ENCODE data around the gene MYORG.

The MYORG gene

DNA sequence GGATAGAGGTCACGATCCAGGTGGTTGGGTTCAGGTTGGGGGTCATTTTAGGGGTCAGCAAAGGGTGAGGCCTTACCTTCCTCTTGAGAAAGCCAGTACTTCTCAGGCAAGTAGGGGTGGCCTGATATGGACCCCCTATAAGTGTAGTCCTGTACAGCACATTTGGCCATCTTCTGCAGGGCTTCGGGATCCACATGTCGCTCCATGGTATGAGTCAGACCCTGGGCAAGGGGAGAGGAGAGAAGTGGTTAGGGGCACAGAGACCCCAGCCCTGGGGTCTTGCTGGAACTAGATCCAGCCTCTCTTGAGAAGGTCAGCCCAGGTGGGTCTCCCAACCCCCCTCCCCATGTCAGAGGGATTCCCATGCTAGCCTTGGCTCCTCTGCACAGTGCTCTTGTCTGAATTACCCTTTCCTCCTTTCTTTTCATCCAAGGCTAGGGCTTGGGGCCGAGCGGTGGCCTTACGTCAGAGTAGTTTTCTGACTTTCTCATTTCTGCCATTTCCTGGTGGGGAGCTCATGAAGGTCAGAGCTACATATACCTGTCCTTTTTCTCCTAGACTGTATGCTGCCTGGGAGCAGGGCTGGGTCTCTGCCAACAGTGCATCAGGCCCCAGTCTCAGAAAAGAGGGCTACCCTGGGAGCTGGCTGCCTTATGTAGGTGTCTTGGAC lies 9.0 kb upstream of the MYORG start:
- no peak overlapping the region for H3K4me3 ChIP-seq (ENCODE audit: low read depth, low read length)
- TF ChIP-seq, protein P1, sequence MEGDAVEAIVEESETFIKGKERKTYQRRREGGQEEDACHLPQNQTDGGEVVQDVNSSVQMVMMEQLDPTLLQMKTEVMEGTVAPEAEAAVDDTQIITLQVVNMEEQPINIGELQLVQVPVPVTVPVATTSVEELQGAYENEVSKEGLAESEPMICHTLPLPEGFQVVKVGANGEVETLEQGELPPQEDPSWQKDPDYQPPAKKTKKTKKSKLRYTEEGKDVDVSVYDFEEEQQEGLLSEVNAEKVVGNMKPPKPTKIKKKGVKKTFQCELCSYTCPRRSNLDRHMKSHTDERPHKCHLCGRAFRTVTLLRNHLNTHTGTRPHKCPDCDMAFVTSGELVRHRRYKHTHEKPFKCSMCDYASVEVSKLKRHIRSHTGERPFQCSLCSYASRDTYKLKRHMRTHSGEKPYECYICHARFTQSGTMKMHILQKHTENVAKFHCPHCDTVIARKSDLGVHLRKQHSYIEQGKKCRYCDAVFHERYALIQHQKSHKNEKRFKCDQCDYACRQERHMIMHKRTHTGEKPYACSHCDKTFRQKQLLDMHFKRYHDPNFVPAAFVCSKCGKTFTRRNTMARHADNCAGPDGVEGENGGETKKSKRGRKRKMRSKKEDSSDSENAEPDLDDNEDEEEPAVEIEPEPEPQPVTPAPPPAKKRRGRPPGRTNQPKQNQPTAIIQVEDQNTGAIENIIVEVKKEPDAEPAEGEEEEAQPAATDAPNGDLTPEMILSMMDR (IDR thresholded peaks at IDR 0.05; ENCODE audit: borderline replicate concordance, insufficient read depth, low read depth, low read length): no peak

DNA sequence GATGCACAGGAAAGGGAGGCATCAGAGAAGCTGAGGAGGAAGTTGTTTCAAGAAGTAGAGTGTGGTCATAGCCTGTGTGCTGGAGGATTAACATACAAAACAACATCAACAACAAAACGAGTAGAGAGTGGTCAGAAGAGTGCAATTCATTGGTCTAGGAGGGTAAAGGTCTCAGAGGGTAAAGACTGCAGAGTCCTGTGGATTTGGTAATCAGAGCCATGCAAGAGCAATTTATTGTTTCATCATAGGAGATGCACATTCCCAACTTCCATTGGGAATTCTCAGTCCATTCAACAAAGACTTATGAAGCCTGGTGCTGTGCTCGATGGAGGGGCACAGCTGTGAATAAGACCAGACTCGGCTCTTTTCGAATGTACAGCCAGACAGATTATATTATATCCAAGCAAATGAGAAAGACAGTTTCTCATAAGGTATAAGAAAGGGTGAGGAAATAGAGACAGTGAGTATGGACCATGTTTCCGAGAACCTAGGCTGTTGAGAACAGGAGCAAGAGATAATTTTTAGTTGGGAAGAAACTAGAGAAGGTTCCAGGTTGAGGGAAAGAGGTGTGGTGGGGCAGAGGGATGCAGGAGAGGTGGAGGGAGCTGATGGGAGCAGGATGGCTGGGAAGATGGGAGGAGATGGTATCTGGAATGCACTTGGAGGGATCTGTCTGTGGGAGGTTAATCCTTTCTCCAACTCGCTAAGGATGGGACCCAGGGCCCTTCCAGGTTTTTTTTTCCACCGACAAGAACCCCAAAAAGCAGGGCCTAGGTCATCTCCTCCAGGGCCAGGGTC lies 7.9 kb upstream of the MYORG start:
- H3K4me3 ChIP-seq (ENCODE audit: low read depth, low read length): no peak overlapping the region
- TF ChIP-seq, protein P1 (IDR thresholded peaks at IDR 0.05; ENCODE audit: borderline replicate concordance, insufficient read depth, low read depth, low read length): no peak

DNA sequence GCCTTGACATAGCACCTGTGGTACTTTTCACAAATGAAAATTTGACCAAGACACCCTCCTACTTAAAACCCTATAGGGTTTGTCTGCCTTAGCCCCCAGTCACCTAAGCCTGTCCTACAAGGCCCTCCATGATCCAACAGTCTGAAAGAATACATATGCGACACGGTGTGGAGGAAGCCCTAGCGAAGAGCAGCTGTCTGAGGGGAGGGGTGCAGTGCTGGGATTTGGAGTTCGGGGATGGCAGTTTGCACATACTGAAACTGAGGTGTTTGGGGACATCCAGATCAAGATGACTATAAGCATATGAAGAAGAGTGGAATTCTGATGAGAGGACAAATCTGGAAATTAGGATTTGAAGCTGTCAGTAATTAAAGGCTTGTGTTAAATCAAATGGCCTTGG lies 7.2 kb upstream of the MYORG start:
- TF ChIP-seq, protein P1 (IDR thresholded peaks at IDR 0.05; ENCODE audit: borderline replicate concordance, insufficient read depth, low read depth, low read length): no peak
- H3K4me3 ChIP-seq (ENCODE audit: low read depth, low read length): no peak overlapping the region

DNA sequence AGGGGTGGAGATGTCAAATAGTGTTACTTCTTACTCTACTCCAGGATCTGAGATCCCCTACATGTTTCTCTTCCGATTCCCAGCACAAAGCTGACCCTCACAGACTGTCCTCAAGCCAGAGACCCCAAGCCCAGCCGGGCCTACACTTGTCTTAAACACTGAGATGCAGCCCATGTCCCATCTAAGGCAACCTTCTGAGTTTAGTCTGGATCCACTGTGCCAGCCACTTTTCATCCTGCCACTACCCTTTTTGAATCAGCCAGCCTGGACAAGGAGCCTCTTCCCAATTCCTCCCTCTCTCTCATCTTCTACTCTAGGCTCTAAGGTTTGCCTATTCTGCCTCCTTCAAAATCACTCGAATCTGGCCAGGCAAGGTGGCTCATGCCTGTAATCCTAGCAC lies 6.2 kb upstream of the MYORG start:
- TF ChIP-seq, protein P1 (IDR thresholded peaks at IDR 0.05; ENCODE audit: borderline replicate concordance, insufficient read depth, low read depth, low read length): no peak
- H3K4me3 ChIP-seq (ENCODE audit: low read depth, low read length): no peak overlapping the region

DNA sequence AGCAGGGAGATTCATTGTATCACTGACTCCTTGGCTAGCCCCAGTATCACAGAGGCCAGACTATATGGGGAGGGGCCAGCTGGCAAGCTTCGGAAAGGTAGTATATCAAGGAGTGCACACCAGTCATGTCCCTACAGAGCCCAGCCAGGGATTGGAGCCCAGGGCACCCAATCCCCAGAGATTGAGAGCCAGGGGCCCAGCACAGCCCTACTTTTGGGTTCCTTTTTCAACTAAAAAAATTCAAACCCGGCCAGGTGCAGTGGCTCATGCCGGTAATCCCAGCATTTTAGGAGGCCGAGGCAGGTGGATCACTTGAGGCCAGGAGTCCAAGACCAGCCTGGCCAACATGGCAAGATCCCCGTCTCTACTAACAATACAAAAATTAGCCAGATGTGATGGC lies 5.4 kb upstream of the MYORG start:
- TF ChIP-seq, protein P1 (IDR thresholded peaks at IDR 0.05; ENCODE audit: borderline replicate concordance, insufficient read depth, low read depth, low read length): no peak
- H3K4me3 ChIP-seq (ENCODE audit: low read depth, low read length): no peak overlapping the region

DNA sequence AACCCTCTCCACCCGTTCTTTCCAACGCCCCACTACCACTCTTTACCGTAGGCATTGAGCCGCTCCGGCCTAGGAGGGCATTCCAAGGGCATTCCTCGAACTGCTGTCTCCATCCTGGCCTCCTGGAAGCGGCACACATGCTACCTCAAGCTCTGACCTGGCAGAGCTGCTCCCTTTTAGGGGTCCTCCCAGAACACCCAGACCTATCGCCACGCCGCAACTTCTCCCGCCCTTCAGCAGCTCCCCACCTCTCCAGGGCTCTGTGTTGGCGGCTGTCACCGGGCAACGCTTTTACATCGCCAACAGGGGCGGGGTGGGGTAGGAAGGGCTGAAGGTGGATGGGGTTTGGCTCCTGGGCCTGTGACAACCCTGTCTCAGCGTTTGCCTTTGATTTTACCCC lies 4.6 kb upstream of the MYORG start:
- no peak overlapping the region for H3K4me3 ChIP-seq (ENCODE audit: low read depth, low read length)

More for the DNA sequence above, 4.6 kb upstream of the MYORG start:
- TF ChIP-seq, protein P1 (IDR thresholded peaks at IDR 0.05; ENCODE audit: borderline replicate concordance, insufficient read depth, low read depth, low read length): no peak

Data from GM12875 (cell line).